Gastroesophageal sphincter (tissue), 3 donors: Measurements from ENCODE around the gene RRP1B.

Experiments
- EP300 ChIP-seq: sonication (generic); formaldehyde crosslinking; IDR thresholded peaks from one replicate; pipeline ENCODE4 v1.6.1; 2017; ENCODE audit warnings: antibody characterized with exemption, mild to moderate bottlenecking
- POLR2A ChIP-seq, 2 donors: fragments of 450-650 bp; IDR thresholded peaks; one replicate each; pipeline ENCODE4 v1.6.1; 2017; ENCODE audit warnings: antibody characterized with exemption in 2 of 2, mild to moderate bottlenecking in 2 of 2, moderate library complexity in 1 of 2
- POLR2AphosphoS5 ChIP-seq: sonication (generic); formaldehyde crosslinking; IDR thresholded peaks from one replicate; pipeline ENCODE4 v1.6.1; 2017; ENCODE audit warnings: antibody characterized with exemption
- TF ChIP-seq, protein P1 (sequence below), 4 experiments: fragments of 200-600 bp in 2 of 4; fragments of 450-650 bp in 2 of 4; sonication (generic) in 1 of 4; IDR thresholded peaks; one replicate each; pipeline ENCODE4 v1.5.1; 2017 to 2019; ENCODE audit warnings: antibody characterized with exemption in 4 of 4, mild to moderate bottlenecking in 2 of 4, moderate library complexity in 2 of 4

DNA sequence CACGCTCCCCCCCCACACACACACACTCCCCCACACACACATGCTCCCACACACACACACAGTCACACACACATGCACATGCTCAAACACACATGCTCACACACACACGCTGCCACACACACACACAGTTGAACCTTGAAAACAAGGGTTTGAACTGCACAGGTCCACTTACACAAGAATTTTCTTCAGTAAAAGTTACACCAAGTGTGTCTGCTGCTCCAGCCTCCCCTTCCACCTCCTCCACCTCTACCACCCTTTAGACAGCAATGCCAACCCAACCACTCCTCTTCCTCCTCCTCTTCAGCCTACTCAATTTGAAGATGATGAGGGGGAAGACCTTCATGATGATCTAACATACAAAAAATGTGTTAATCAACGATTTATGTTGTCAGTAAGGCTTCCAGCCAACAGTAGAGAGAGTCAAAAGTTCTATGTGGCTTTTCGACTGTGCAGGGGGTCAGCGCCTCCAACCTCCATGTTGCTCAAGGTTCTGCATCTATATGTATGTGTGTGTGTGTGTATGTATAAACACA, 26.9 kb upstream of the RRP1B start:
- TF ChIP-seq, protein P1, sequence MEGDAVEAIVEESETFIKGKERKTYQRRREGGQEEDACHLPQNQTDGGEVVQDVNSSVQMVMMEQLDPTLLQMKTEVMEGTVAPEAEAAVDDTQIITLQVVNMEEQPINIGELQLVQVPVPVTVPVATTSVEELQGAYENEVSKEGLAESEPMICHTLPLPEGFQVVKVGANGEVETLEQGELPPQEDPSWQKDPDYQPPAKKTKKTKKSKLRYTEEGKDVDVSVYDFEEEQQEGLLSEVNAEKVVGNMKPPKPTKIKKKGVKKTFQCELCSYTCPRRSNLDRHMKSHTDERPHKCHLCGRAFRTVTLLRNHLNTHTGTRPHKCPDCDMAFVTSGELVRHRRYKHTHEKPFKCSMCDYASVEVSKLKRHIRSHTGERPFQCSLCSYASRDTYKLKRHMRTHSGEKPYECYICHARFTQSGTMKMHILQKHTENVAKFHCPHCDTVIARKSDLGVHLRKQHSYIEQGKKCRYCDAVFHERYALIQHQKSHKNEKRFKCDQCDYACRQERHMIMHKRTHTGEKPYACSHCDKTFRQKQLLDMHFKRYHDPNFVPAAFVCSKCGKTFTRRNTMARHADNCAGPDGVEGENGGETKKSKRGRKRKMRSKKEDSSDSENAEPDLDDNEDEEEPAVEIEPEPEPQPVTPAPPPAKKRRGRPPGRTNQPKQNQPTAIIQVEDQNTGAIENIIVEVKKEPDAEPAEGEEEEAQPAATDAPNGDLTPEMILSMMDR (IDR thresholded peaks at IDR 0.05): no peak
- TF ChIP-seq POLR2A (IDR thresholded peaks at IDR 0.05): no peak
- no peak for TF ChIP-seq EP300
- TF ChIP-seq POLR2AphosphoS5: no peak
